SH-SY5Y (cell line): Measurements from ENCODE around the gene HEATR9.

ENCODE experiments used
- GATA2 ChIP-seq: IDR thresholded peaks from 2 replicates; pipeline ENCODE4 v1.6.1; 2011; ENCODE audit warnings: mild to moderate bottlenecking, low read depth, low read length
- GATA3 ChIP-seq: IDR thresholded peaks from 2 replicates; pipeline ENCODE4 v1.6.1; 2011; ENCODE audit warnings: low read depth, mild to moderate bottlenecking, low read length, moderate library complexity

The HEATR9 gene

DNA sequence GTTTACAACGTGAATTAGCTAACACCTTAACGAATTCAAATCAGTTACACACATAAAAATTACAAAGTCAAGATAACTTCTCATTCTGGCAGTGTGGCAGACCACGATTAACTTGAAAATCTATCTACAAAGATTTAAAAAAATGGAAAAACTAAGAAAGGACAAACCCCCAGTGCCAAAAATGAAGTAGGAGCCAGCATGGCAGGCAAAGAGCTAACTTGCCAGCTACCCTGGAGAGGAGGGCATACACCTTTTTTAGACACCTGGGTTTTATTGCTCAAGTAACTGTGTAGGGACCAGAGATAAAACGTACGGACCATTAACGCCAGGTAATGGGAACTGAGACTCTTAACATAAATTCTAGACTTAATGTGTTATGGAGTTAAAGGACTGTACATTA lies 56.9 kb downstream of the HEATR9 start:
- no peak for TF ChIP-seq GATA3
- no peak for TF ChIP-seq GATA2

DNA sequence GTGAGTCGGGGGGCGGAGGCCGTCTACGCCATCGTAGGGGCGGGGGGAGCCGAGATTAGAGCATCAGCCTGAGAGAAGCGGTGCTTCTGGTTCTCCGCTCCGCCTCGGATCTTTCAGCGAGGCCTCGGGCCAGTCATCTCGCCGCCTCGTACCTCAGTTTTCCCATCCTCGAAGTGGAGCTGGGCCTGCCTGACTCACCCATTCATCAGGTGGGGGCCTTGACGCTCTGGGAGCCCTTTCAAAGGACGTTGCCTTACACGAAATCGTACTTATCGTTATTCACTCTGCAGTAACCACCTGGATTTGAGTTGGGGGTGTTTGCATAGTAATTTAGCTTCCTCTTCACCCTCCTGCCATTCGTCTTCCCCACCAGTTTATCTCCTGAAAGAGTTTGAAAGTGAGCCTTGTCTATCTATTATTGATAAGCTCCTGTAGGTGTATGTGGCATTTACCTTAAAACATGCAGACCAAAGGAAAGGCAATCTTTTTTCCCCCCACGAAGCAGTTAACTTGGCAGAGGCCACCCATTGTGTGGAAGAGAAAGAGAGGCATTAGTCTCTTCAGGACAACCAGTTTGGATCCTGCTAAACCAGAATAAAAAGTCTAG lies 58.7 kb downstream of the HEATR9 start:
- no peak for TF ChIP-seq GATA2
- TF ChIP-seq GATA3 = no peak

GRCh38 chr17:35808962-35809854 lies 59.5 kb downstream of the HEATR9 start, which contains the start of gene TAF15:
Gene TAF15 (plus strand): TSS chr17:35809484. CDS start chr17:35809570, 86 bp downstream.
- TF ChIP-seq GATA2 = no peak
- TF ChIP-seq GATA3 = no peak

GRCh38 chr17:35808240-35808961 lies 60.3 kb downstream of the HEATR9 start:
- TF ChIP-seq GATA3 (no peak), GATA2 (no peak)

DNA sequence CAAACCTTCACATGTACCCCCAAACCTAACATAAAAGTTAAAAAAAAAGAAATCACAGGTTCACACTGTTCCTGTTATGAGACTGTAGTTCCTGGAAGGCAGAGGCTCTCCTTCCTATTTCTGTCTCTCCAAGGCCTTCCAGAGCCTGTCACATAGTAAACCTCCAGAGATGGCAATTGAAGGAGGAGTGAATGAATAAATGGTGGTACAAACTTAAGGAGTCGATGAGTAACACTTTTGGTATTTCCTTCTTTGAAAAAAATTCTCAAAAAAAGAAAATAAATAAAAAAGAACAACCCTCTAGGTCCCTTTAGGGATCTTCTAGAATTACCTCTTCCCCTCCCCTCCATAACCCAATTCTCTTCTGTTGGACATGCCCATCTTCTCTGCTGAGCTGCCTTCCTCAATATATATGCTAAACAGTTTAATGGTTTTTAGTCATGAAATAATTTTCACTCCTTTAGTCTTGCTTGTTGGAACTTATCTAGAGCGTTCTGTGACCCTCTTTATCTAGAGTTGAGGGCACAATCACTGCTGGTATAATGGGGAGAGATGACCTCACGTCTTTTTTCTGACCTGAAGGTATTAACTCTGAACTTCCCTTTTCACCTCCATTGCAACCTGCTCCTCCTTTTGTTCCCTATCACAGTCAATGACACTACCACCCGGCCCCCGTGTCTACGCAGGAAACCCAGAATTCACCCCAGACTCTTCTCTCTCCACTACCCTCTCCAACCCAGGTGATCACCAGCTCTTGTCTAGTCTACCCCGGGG lies 61.1 kb downstream of the HEATR9 start:
- TF ChIP-seq GATA2 (no peak), GATA3 (no peak)
